T1000 (cell line): ENCODE measurements around the gene KITLG.
"Not testable (repeated sequence)": the region's sequence is repeated elsewhere in the genome, so short reads cannot be mapped to it uniquely, and the experiment has no call there.

ENCODE experiments used
- DNase-seq: peaks from one replicate; lab custom pipeline; 2025; ENCODE audit warnings: mixed read lengths; lab: John Stamatoyannopoulos, UW

The KITLG gene

GRCh38 chr12:88539893-88540292 lies 40.4 kb downstream of the KITLG start:
- no peak for DNase-seq

- DNase-seq, result no peak
Measured at GRCh38 chr12:88538697-88539096, 41.6 kb downstream of the KITLG start.

- no peak for DNase-seq
Measured at GRCh38 chr12:88538250-88538649, 42.0 kb downstream of the KITLG start.

GRCh38 chr12:88530868-88531267 lies 49.4 kb downstream of the KITLG start:
- DNase-seq, result no peak

GRCh38 chr12:88529531-88530488 lies 50.5 kb downstream of the KITLG start:
- DNase-seq, result no peak

- DNase-seq, result no peak
Measured at GRCh38 chr12:88522961-88523360, 57.3 kb downstream of the KITLG start.

GRCh38 chr12:88520436-88520820 lies 59.8 kb downstream of the KITLG start:
- no peak for DNase-seq

GRCh38 chr12:88519802-88520435 lies 60.4 kb downstream of the KITLG start:
- DNase-seq, result no peak

GRCh38 chr12:88518863-88519403 lies 61.3 kb downstream of the KITLG start:
- no peak for DNase-seq

- DNase-seq, result no peak
Measured at GRCh38 chr12:88516811-88517210, 63.5 kb downstream of the KITLG start.

GRCh38 chr12:88510843-88511242 lies 69.4 kb downstream of the KITLG start:
- no peak for DNase-seq

- DNase-seq, result no peak
Measured at GRCh38 chr12:88509851-88510250, 70.4 kb downstream of the KITLG start.

GRCh38 chr12:88509347-88509746 lies 70.9 kb downstream of the KITLG start:
- DNase-seq, result no peak

- DNase-seq, result not testable (repeated sequence)
Measured at GRCh38 chr12:88507851-88508250, 72.4 kb downstream of the KITLG start.

- DNase-seq, result no peak
Measured at GRCh38 chr12:88507270-88507669, 73.0 kb downstream of the KITLG start.

- DNase-seq, result no peak
Measured at GRCh38 chr12:88505696-88506095, 74.6 kb downstream of the KITLG start.

- DNase-seq, result no peak
Measured at GRCh38 chr12:88503281-88503703, 77.0 kb downstream of the KITLG start.

GRCh38 chr12:88501972-88502938 lies 78.0 kb downstream of the KITLG start:
- no peak for DNase-seq

- no peak for DNase-seq
Measured at GRCh38 chr12:88496891-88497371, 83.3 kb downstream of the KITLG start.

GRCh38 chr12:88496429-88496828 lies 83.8 kb downstream of the KITLG start:
- DNase-seq, result no peak

GRCh38 chr12:88495031-88495430 lies 85.2 kb downstream of the KITLG start:
- DNase-seq, result no peak

- no peak for DNase-seq
Measured at GRCh38 chr12:88494520-88494919, 85.8 kb downstream of the KITLG start.
